Urinary bladder (tissue), 4 donors: ENCODE measurements around the gene ARHGAP15. TPM values are rescaled to one million over a fixed set of nuclear protein-coding genes. Genes with fewer than 3 reads are reported as not detected.

Experiments used
- DNase-seq: peaks from one replicate; pipeline ENCODE4 v3.0.0-alpha.2; 2015; ENCODE audit errors: extremely low spot score
- H3K27ac ChIP-seq: one replicate; pipeline ENCODE4 v1.5.1; 2013; ENCODE audit warnings: low read depth, mild to moderate bottlenecking, moderate library complexity
- H3K36me3 ChIP-seq: one replicate; pipeline ENCODE4 v1.6.1; 2013; ENCODE audit warnings: mild to moderate bottlenecking, moderate library complexity; ENCODE audit not compliant: insufficient read depth
- H3K4me1 ChIP-seq: one replicate; pipeline ENCODE4 v1.6.1; 2013; ENCODE audit warnings: mild to moderate bottlenecking, moderate library complexity; ENCODE audit not compliant: insufficient read depth
- H3K4me3 ChIP-seq: one replicate; pipeline ENCODE4 v1.5.1; 2013; ENCODE audit warnings: low read depth, low read length
- WGBS: extraction: QIAGEN DNeasy Blood & Tissue Kit; methylation state at CpG from one replicate; pipeline ENCODE4 v1.1.7; 2013; 5-methylcytosine and 5-hydroxymethylcytosine counted together
- polyA plus RNA-seq: library from polyadenylated mRNA; stranded (reverse); fragments of 200-250 nt; gene quantifications from one replicate; pipeline ENCODE4 v1.2.3, GENCODE V29; 2013
- total RNA-seq: library from RNA; depleted of rRNA; stranded (reverse); fragments of >200 nt; gene quantifications from one replicate; pipeline ENCODE4 v1.2.3, GENCODE V29; 2014
- donor health status: healthy with polysubstance abuse.
- donor health status: healthy.

Gene ARHGAP15
- total and polyA plus RNA-seq, 2 donors: 3.9 to 107 TPM

- 73% methylated on average over 1 of the region's 1 CpG for WGBS
- H3K36me3 ChIP-seq: no peaks in the 10 kb centered on the region
Observed at GRCh38 chr2:143165291-143165690, 36.1 kb downstream of the ARHGAP15 start.

GRCh38 chr2:143169105-143169504 is 39.9 kb downstream of the ARHGAP15 start:
- no peak overlapping the region for H3K27ac ChIP-seq
- no peaks in the 10 kb centered on the region for H3K4me1 ChIP-seq
- 93% methylated on average over 1 of the region's 1 CpG for WGBS
- no peak overlapping the region for H3K4me3 ChIP-seq
- H3K36me3 ChIP-seq: no peaks in the 10 kb centered on the region
- DNase-seq: no peak

More at GRCh38 chr2:143165291-143165690, 36.1 kb downstream of the ARHGAP15 start:
- no peak overlapping the region for H3K4me3 ChIP-seq
- DNase-seq: no peak
- no peak overlapping the region for H3K27ac ChIP-seq
- no peaks in the 10 kb centered on the region for H3K4me1 ChIP-seq

GRCh38 chr2:143171817-143172216 is 42.6 kb downstream of the ARHGAP15 start:
- Histone ChIP-seq H3K4me1 (no peaks in the 10 kb centered on the region), H3K36me3 (no peaks in the 10 kb centered on the region), H3K4me3 (no peak overlapping the region), H3K27ac (no peak overlapping the region)
- no peak for DNase-seq
- 34% methylated on average over 2 of the region's 2 CpGs for WGBS

- Histone ChIP-seq H3K4me1 (no peaks in the 10 kb centered on the region), H3K36me3 (no peaks in the 10 kb centered on the region), H3K27ac (no peak overlapping the region), H3K4me3 (no peak overlapping the region)
- 95% methylated on average over 2 of the region's 2 CpGs for WGBS
- DNase-seq: no peak
Observed at GRCh38 chr2:143175438-143175837, 46.2 kb downstream of the ARHGAP15 start.

GRCh38 chr2:143176606-143177005 is 47.4 kb downstream of the ARHGAP15 start:
- no peak for DNase-seq
- Histone ChIP-seq H3K4me3 (no peak overlapping the region), H3K4me1 (no peaks in the 10 kb centered on the region), H3K27ac (no peak overlapping the region), H3K36me3 (no peaks in the 10 kb centered on the region)
- WGBS: 59% methylated on average over 3 of the region's 3 CpGs

- 39% methylated on average over 5 of the region's 5 CpGs for WGBS
- peak overlapping the region; percentile 20 for H3K4me3 ChIP-seq
- no peak overlapping the region for H3K27ac ChIP-seq
- H3K36me3 ChIP-seq: no peaks in the 10 kb centered on the region
- H3K4me1 ChIP-seq: no peaks in the 10 kb centered on the region
- DNase-seq: no peak
Observed at GRCh38 chr2:143177096-143177786, 48.0 kb downstream of the ARHGAP15 start.

- DNase-seq: no peak
- H3K4me3 ChIP-seq: no peak overlapping the region
- H3K4me1 ChIP-seq: no peaks in the 10 kb centered on the region
- no peaks in the 10 kb centered on the region for H3K36me3 ChIP-seq
- no peak overlapping the region for H3K27ac ChIP-seq
Observed at GRCh38 chr2:143181494-143181893, 52.3 kb downstream of the ARHGAP15 start.

- no peak overlapping the region for H3K27ac ChIP-seq
- no peak overlapping the region for H3K4me3 ChIP-seq
- DNase-seq: no peak
- no peaks in the 10 kb centered on the region for H3K4me1 ChIP-seq
- H3K36me3 ChIP-seq: no peaks in the 10 kb centered on the region
- WGBS: 96% methylated on average over 2 of the region's 2 CpGs
Observed at GRCh38 chr2:143182649-143183048, 53.4 kb downstream of the ARHGAP15 start.

- no peaks in the 10 kb centered on the region for H3K36me3 ChIP-seq
- no peak overlapping the region for H3K27ac ChIP-seq
- H3K4me3 ChIP-seq: no peak overlapping the region
- no peaks in the 10 kb centered on the region for H3K4me1 ChIP-seq
- no peak for DNase-seq
- WGBS: 91% methylated on average over 5 of the region's 5 CpGs
Observed at GRCh38 chr2:143183804-143184463, 54.7 kb downstream of the ARHGAP15 start.

- no peak for DNase-seq
- Histone ChIP-seq H3K36me3 (no peaks in the 10 kb centered on the region), H3K27ac (no peak overlapping the region), H3K4me3 (no peak overlapping the region), H3K4me1 (no peaks in the 10 kb centered on the region)
- 71% methylated on average over 3 of the region's 3 CpGs for WGBS
Observed at GRCh38 chr2:143186876-143187275, 57.7 kb downstream of the ARHGAP15 start.

- WGBS: 89% methylated on average over 3 of the region's 3 CpGs
- H3K27ac ChIP-seq: no peak overlapping the region
- no peaks in the 10 kb centered on the region for H3K4me1 ChIP-seq
- no peak for DNase-seq
- no peaks in the 10 kb centered on the region for H3K36me3 ChIP-seq
- H3K4me3 ChIP-seq: no peak overlapping the region
Observed at GRCh38 chr2:143190431-143190830, 61.2 kb downstream of the ARHGAP15 start.

- H3K27ac ChIP-seq: no peak overlapping the region
- H3K36me3 ChIP-seq: no peaks in the 10 kb centered on the region
- WGBS: 89% methylated on average over 1 of the region's 1 CpG
- no peak for DNase-seq
- no peak overlapping the region for H3K4me3 ChIP-seq
- no peaks in the 10 kb centered on the region for H3K4me1 ChIP-seq
Observed at GRCh38 chr2:143192106-143192505, 62.9 kb downstream of the ARHGAP15 start.

- Histone ChIP-seq H3K4me3 (no peak overlapping the region), H3K36me3 (no peaks in the 10 kb centered on the region), H3K4me1 (no peaks in the 10 kb centered on the region), H3K27ac (no peak overlapping the region)
- DNase-seq: no peak
- WGBS: 79% methylated on average over 1 of the region's 1 CpG
Observed at GRCh38 chr2:143192716-143193115, 63.5 kb downstream of the ARHGAP15 start.

- H3K4me1 ChIP-seq: no peaks in the 10 kb centered on the region
- no peak overlapping the region for H3K4me3 ChIP-seq
- H3K36me3 ChIP-seq: no peaks in the 10 kb centered on the region
- DNase-seq: no peak
- WGBS: 82% methylated on average over 5 of the region's 5 CpGs
- H3K27ac ChIP-seq: no peak overlapping the region
Observed at GRCh38 chr2:143193121-143193520, 63.9 kb downstream of the ARHGAP15 start.
